Panc1 (cell line): ENCODE results near the gene DENND5B.

ENCODE experiments used
- POLR2AphosphoS5 ChIP-seq: IDR thresholded peaks from 2 replicates; pipeline ENCODE4 v1.6.1; 2012; ENCODE audit warnings: mild to moderate bottlenecking, low read depth, low read length, moderate library complexity
- TCF7L2 ChIP-seq: IDR thresholded peaks from 2 replicates; pipeline ENCODE4 v1.6.1; 2011; ENCODE audit warnings: mild to moderate bottlenecking, low read depth, low read length, inconsistent platforms
- TF ChIP-seq, protein P1 (sequence below): fragments of 450-650 bp; IDR thresholded peaks from 2 replicates; pipeline ENCODE4 v1.5.1; 2017; ENCODE audit warnings: mild to moderate bottlenecking

- TF ChIP-seq, protein P1, sequence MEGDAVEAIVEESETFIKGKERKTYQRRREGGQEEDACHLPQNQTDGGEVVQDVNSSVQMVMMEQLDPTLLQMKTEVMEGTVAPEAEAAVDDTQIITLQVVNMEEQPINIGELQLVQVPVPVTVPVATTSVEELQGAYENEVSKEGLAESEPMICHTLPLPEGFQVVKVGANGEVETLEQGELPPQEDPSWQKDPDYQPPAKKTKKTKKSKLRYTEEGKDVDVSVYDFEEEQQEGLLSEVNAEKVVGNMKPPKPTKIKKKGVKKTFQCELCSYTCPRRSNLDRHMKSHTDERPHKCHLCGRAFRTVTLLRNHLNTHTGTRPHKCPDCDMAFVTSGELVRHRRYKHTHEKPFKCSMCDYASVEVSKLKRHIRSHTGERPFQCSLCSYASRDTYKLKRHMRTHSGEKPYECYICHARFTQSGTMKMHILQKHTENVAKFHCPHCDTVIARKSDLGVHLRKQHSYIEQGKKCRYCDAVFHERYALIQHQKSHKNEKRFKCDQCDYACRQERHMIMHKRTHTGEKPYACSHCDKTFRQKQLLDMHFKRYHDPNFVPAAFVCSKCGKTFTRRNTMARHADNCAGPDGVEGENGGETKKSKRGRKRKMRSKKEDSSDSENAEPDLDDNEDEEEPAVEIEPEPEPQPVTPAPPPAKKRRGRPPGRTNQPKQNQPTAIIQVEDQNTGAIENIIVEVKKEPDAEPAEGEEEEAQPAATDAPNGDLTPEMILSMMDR, result no peak
- TF ChIP-seq TCF7L2 (no peak), POLR2AphosphoS5 (no peak)
Observed at GRCh38 chr12:31536672-31537071, 54.3 kb downstream of the DENND5B start.
